HEK293 (cell line): Measurements from ENCODE around the gene STRA6.

Experiments used
- CTCF ChIA-PET: fragments of 350-600 bp; formaldehyde crosslinking; extraction: SDS; loops from one replicate; lab custom pipeline; 2021; ENCODE audit warnings: antibody characterized with exemption; lab: Yijun Ruan, JAX
- POLR2A ChIA-PET: fragments of 300-600 bp; formaldehyde crosslinking; extraction: SDS; loops from one replicate; lab custom pipeline; 2020; ENCODE audit warnings: antibody characterized with exemption, inconsistent platforms; lab: Yijun Ruan, JAX
- H3K27ac ChIP-seq: fragments of 200-500 bp; sonication (Bioruptor generic); 2 replicates; pipeline ENCODE4 v1.5.1; 2014; ENCODE audit warnings: low read depth, low read length, control low read depth, inconsistent platforms; ENCODE audit errors: extremely low read depth
- H3K36me3 ChIP-seq, 2 experiments: fragments of 200-500 bp in 1 of 2; sonication (Bioruptor generic) in 1 of 2; 1 replicate in 1 of 2; 2 replicates in 1 of 2; pipeline ENCODE4 v1.5.1; 2014 to 2017; ENCODE audit warnings: inconsistent platforms in 2 of 2, low read length in 2 of 2; ENCODE audit not compliant: control insufficient read depth in 2 of 2, insufficient read depth in 1 of 2
- H3K4me1 ChIP-seq: fragments of 200-500 bp; sonication (Bioruptor generic); 2 replicates; pipeline ENCODE4 v1.5.1; 2014; ENCODE audit warnings: mild to moderate bottlenecking, low read length, inconsistent platforms; ENCODE audit not compliant: control insufficient read depth, insufficient read depth
- H3K4me3 ChIP-seq: 2 replicates; pipeline ENCODE4 v1.5.1; 2011; ENCODE audit warnings: low read depth, mild to moderate bottlenecking, control low read depth, low read length, moderate library complexity
- H3K9me3 ChIP-seq: fragments of 200-500 bp; sonication (Bioruptor generic); 2 replicates; pipeline ENCODE4 v1.5.1; 2014; ENCODE audit warnings: low read depth, low read length, inconsistent platforms; ENCODE audit not compliant: control insufficient read depth, insufficient read depth
- KLF1 ChIP-seq: fragments of 450-650 bp; formaldehyde crosslinking; IDR thresholded peaks from 2 replicates; pipeline ENCODE4 v1.5.1; 2016; ENCODE audit warnings: missing biosample characterization, missing genetic modification characterization
- ZNF10 ChIP-seq: fragments of 450-650 bp; formaldehyde crosslinking; IDR thresholded peaks from 2 replicates; pipeline ENCODE4 v1.5.1; 2017; ENCODE audit warnings: missing biosample characterization, missing genetic modification characterization
- ZNF23 ChIP-seq: fragments of 450-650 bp; formaldehyde crosslinking; IDR thresholded peaks from 2 replicates; pipeline ENCODE4 v1.5.1; 2016; ENCODE audit warnings: missing biosample characterization, missing genetic modification characterization, borderline replicate concordance
- ZNF549 ChIP-seq: fragments of 450-650 bp; IDR thresholded peaks from 2 replicates; pipeline ENCODE4 v1.5.1; 2018; ENCODE audit warnings: missing biosample characterization, missing genetic modification characterization, mild to moderate bottlenecking, inconsistent platforms, moderate library complexity
- ZNF629 ChIP-seq: fragments of 450-650 bp; formaldehyde crosslinking; IDR thresholded peaks from 2 replicates; pipeline ENCODE4 v1.5.1; 2017; ENCODE audit warnings: missing biosample characterization, missing genetic modification characterization
- TF ChIP-seq, protein P1 (sequence below): fragments of 450-650 bp; formaldehyde crosslinking; IDR thresholded peaks from 2 replicates; pipeline ENCODE4 v1.5.1; 2016; ENCODE audit warnings: missing biosample characterization, missing genetic modification characterization
- TF ChIP-seq, protein P2 (sequence below): fragments of 450-650 bp; formaldehyde crosslinking; IDR thresholded peaks from 2 replicates; pipeline ENCODE4 v1.5.1; 2017; ENCODE audit warnings: missing biosample characterization, mild to moderate bottlenecking, missing genetic modification characterization, moderate library complexity
- TF ChIP-seq, protein P3 (sequence below): fragments of 450-650 bp; formaldehyde crosslinking; IDR thresholded peaks from 2 replicates; pipeline ENCODE4 v1.5.1; 2016; ENCODE audit warnings: missing biosample characterization, missing genetic modification characterization
- TF ChIP-seq, protein P4 (sequence below): fragments of 450-650 bp; formaldehyde crosslinking; IDR thresholded peaks from 2 replicates; pipeline ENCODE4 v1.5.1; 2016; ENCODE audit warnings: missing biosample characterization, missing genetic modification characterization
- TF ChIP-seq, protein P5 (sequence below): fragments of 450-650 bp; formaldehyde crosslinking; IDR thresholded peaks from 2 replicates; pipeline ENCODE4 v1.5.1; 2016; ENCODE audit warnings: missing biosample characterization, missing genetic modification characterization
- TF ChIP-seq, protein P6 (sequence below): fragments of 450-650 bp; formaldehyde crosslinking; IDR thresholded peaks from 2 replicates; pipeline ENCODE4 v1.5.1; 2016; ENCODE audit warnings: missing biosample characterization, missing genetic modification characterization
- TF ChIP-seq, protein P7 (sequence below): fragments of 450-650 bp; IDR thresholded peaks from 2 replicates; pipeline ENCODE4 v1.5.1; 2018; ENCODE audit warnings: missing biosample characterization, mild to moderate bottlenecking, missing genetic modification characterization
- TF ChIP-seq, protein P8 (sequence below): fragments of 450-650 bp; formaldehyde crosslinking; conservative IDR thresholded peaks from 2 replicates; pipeline ENCODE4 v1.5.1; 2016; ENCODE audit warnings: low read depth, missing biosample characterization, missing genetic modification characterization

STRA6 gene

DNA sequence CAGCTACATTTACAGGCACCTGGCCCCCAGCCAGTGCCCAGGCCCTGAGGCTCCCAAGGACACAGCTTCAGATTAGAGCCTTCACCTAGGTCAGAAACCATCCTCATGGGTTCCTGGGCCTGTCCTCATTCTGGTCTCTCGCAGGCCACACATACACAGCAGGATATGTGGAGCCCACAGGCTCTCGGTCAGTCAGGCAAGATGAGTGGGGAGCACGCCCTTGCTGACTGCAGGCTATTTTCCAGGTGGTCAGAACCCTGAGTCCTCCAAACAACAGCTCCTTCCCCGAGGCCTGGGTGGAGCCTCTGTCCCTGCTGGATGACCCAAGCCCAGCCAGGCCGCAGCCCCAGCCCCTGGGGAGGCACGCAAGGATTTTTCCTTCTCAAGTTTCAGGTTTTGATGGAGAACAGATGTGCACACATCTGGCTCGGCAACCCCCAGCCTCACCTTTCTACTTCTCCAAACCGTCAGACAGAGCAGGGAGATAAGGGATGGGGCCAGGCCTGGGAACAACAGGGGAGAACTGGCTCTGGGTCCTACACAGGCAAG, 1.6 kb downstream of the STRA6 start:
- H3K4me1 ChIP-seq, result peaks cover 52% of the 10 kb centered on the region
- CTCF ChIA-PET, result interaction anchor here (0.6 to 2.9 kb wide), 9 partner anchors 11 to 122 kb away, joined by 3 to 9 read pairs (median 4); no protein-coding TSS in a partner anchor
- H3K36me3 ChIP-seq, result no peaks in the 10 kb centered on the region
- TF ChIP-seq, protein P1, sequence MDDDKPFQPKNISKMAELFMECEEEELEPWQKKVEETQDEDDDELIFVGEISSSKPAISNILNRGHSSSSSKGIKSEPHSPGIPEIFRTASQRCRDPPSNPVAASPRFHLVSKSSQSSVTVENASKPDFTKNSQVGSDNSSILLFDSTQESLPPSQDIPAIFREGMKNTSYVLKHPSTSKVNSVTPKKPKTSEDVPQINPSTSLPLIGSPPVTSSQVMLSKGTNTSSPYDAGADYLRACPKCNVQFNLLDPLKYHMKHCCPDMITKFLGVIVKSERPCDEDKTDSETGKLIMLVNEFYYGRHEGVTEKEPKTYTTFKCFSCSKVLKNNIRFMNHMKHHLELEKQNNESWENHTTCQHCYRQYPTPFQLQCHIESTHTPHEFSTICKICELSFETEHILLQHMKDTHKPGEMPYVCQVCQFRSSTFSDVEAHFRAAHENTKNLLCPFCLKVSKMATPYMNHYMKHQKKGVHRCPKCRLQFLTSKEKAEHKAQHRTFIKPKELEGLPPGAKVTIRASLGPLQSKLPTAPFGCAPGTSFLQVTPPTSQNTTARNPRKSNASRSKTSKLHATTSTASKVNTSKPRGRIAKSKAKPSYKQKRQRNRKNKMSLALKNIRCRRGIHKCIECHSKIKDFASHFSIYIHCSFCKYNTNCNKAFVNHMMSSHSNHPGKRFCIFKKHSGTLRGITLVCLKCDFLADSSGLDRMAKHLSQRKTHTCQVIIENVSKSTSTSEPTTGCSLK (tag by site-specific recombination), result no peak
- 0 out of 2 replicates have a peak, but pooled peaks have one; percentile 26 for TF ChIP-seq KLF1 (tag by site-specific recombination)
- no peak for TF ChIP-seq ZNF549 (tag by site-specific recombination)
- TF ChIP-seq, protein P2, sequence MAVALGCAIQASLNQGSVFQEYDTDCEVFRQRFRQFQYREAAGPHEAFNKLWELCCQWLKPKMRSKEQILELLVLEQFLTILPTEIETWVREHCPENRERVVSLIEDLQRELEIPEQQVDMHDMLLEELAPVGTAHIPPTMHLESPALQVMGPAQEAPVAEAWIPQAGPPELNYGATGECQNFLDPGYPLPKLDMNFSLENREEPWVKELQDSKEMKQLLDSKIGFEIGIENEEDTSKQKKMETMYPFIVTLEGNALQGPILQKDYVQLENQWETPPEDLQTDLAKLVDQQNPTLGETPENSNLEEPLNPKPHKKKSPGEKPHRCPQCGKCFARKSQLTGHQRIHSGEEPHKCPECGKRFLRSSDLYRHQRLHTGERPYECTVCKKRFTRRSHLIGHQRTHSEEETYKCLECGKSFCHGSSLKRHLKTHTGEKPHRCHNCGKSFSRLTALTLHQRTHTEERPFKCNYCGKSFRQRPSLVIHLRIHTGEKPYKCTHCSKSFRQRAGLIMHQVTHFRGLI (tag by site-specific recombination), result 0 out of 2 replicates have a peak, but pooled peaks have one; percentile 19
- TF ChIP-seq ZNF10 (tag by site-specific recombination), result 0 out of 2 replicates have a peak, but pooled peaks have one; percentile 36
- peak overlapping the region; percentile 78 for H3K27ac ChIP-seq
- H3K9me3 ChIP-seq, result no peaks in the 10 kb centered on the region
- POLR2A ChIA-PET, result interaction anchor here (1.3 to 3.1 kb wide), 3 partner anchors 8 to 39 kb away, joined by 5 to 21 read pairs (median 5); no protein-coding TSS in a partner anchor
- H3K4me3 ChIP-seq, result no peak overlapping the region

DNA sequence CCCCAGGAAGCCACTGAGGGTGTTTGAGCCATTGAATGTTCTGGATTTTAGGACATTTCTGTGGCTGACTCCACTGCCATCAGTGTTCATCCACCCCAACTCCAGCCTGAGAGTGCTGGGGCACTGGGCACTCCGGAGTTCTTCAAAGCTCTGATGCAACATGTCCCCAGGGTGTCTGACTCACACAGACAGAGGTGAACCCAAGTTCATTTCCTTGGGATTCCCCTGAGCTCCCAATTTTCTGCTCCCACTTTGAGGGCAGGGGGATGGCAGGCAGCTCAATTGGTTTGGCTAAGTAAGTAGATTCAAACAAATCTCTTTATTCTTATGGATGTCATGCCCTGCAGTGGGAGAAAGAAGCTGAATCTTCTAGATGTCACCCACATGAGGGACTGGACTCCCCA, 2.2 kb downstream of the STRA6 start:
- H3K4me3 ChIP-seq, result no peak overlapping the region
- TF ChIP-seq, protein P3, sequence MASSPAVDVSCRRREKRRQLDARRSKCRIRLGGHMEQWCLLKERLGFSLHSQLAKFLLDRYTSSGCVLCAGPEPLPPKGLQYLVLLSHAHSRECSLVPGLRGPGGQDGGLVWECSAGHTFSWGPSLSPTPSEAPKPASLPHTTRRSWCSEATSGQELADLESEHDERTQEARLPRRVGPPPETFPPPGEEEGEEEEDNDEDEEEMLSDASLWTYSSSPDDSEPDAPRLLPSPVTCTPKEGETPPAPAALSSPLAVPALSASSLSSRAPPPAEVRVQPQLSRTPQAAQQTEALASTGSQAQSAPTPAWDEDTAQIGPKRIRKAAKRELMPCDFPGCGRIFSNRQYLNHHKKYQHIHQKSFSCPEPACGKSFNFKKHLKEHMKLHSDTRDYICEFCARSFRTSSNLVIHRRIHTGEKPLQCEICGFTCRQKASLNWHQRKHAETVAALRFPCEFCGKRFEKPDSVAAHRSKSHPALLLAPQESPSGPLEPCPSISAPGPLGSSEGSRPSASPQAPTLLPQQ (tag by site-specific recombination), result no peak
- TF ChIP-seq, protein P4, sequence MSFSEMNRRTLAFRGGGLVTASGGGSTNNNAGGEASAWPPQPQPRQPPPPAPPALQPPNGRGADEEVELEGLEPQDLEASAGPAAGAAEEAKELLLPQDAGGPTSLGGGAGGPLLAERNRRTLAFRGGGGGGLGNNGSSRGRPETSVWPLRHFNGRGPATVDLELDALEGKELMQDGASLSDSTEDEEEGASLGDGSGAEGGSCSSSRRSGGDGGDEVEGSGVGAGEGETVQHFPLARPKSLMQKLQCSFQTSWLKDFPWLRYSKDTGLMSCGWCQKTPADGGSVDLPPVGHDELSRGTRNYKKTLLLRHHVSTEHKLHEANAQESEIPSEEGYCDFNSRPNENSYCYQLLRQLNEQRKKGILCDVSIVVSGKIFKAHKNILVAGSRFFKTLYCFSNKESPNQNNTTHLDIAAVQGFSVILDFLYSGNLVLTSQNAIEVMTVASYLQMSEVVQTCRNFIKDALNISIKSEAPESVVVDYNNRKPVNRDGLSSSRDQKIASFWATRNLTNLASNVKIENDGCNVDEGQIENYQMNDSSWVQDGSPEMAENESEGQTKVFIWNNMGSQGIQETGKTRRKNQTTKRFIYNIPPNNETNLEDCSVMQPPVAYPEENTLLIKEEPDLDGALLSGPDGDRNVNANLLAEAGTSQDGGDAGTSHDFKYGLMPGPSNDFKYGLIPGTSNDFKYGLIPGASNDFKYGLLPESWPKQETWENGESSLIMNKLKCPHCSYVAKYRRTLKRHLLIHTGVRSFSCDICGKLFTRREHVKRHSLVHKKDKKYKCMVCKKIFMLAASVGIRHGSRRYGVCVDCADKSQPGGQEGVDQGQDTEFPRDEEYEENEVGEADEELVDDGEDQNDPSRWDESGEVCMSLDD (tag by site-specific recombination), result no peak
- TF ChIP-seq ZNF629 (tag by site-specific recombination) (peak; percentile 42; the same call in 1 of the 2 replicates), ZNF23 (tag by site-specific recombination) (no peak)
- TF ChIP-seq, protein P5, sequence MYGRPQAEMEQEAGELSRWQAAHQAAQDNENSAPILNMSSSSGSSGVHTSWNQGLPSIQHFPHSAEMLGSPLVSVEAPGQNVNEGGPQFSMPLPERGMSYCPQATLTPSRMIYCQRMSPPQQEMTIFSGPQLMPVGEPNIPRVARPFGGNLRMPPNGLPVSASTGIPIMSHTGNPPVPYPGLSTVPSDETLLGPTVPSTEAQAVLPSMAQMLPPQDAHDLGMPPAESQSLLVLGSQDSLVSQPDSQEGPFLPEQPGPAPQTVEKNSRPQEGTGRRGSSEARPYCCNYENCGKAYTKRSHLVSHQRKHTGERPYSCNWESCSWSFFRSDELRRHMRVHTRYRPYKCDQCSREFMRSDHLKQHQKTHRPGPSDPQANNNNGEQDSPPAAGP (tag by site-specific recombination), result no peak
- TF ChIP-seq, protein P6, sequence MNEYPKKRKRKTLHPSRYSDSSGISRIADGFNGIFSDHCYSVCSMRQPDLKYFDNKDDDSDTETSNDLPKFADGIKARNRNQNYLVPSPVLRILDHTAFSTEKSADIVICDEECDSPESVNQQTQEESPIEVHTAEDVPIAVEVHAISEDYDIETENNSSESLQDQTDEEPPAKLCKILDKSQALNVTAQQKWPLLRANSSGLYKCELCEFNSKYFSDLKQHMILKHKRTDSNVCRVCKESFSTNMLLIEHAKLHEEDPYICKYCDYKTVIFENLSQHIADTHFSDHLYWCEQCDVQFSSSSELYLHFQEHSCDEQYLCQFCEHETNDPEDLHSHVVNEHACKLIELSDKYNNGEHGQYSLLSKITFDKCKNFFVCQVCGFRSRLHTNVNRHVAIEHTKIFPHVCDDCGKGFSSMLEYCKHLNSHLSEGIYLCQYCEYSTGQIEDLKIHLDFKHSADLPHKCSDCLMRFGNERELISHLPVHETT, result no peak
- TF ChIP-seq, protein P7, sequence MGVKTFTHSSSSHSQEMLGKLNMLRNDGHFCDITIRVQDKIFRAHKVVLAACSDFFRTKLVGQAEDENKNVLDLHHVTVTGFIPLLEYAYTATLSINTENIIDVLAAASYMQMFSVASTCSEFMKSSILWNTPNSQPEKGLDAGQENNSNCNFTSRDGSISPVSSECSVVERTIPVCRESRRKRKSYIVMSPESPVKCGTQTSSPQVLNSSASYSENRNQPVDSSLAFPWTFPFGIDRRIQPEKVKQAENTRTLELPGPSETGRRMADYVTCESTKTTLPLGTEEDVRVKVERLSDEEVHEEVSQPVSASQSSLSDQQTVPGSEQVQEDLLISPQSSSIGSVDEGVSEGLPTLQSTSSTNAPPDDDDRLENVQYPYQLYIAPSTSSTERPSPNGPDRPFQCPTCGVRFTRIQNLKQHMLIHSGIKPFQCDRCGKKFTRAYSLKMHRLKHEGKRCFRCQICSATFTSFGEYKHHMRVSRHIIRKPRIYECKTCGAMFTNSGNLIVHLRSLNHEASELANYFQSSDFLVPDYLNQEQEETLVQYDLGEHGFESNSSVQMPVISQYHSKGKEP, result no peak
- TF ChIP-seq, protein P8, sequence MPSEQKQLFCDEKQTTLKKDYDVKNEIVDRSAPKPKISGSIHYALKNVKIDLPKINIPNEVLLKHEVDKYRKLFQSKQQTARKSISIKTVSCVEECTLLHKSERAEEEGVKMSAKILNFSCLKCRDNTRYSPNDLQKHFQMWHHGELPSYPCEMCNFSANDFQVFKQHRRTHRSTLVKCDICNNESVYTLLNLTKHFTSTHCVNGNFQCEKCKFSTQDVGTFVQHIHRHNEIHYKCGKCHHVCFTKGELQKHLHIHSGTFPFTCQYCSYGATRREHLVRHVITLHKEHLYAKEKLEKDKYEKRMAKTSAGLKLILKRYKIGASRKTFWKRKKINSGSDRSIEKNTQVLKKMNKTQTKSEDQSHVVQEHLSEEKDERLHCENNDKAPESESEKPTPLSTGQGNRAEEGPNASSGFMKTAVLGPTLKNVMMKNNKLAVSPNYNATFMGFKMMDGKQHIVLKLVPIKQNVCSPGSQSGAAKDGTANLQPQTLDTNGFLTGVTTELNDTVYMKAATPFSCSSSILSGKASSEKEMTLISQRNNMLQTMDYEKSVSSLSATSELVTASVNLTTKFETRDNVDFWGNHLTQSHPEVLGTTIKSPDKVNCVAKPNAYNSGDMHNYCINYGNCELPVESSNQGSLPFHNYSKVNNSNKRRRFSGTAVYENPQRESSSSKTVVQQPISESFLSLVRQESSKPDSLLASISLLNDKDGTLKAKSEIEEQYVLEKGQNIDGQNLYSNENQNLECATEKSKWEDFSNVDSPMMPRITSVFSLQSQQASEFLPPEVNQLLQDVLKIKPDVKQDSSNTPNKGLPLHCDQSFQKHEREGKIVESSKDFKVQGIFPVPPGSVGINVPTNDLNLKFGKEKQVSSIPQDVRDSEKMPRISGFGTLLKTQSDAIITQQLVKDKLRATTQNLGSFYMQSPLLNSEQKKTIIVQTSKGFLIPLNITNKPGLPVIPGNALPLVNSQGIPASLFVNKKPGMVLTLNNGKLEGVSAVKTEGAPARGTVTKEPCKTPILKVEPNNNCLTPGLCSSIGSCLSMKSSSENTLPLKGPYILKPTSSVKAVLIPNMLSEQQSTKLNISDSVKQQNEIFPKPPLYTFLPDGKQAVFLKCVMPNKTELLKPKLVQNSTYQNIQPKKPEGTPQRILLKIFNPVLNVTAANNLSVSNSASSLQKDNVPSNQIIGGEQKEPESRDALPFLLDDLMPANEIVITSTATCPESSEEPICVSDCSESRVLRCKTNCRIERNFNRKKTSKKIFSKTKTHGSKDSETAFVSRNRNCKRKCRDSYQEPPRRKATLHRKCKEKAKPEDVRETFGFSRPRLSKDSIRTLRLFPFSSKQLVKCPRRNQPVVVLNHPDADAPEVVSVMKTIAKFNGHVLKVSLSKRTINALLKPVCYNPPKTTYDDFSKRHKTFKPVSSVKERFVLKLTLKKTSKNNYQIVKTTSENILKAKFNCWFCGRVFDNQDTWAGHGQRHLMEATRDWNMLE (tag by site-specific recombination), result no peak

More for the DNA sequence above, 2.2 kb downstream of the STRA6 start:
- peak overlapping the region; percentile 78 for H3K27ac ChIP-seq
- POLR2A ChIA-PET, result interaction anchor here (1.3 to 3.1 kb wide), 3 partner anchors 9 to 40 kb away, joined by 5 to 21 read pairs (median 5); no protein-coding TSS in a partner anchor
- H3K4me1 ChIP-seq, result peaks cover 56% of the 10 kb centered on the region
- CTCF ChIA-PET, result interaction anchor here (0.6 to 2.1 kb wide), 8 partner anchors 45 to 322 kb away, joined by 3 to 6 read pairs (median 4); no protein-coding TSS in a partner anchor
- no peaks in the 10 kb centered on the region for H3K9me3 ChIP-seq
- H3K36me3 ChIP-seq, result peaks cover 0 to 1% of the 10 kb centered on the region in 2 experiments; a peak in 1 of 3 replicates
